Middle frontal gyrus (tissue), 1 donor: ENCODE data around the gene ENTHD1.
"Not testable (repeated sequence)": the region's sequence is repeated elsewhere in the genome, so short reads cannot be mapped to it uniquely, and the experiment has no call there.

Experiments used
- DNase-seq: peaks from one replicate; pipeline ENCODE4 v3.0.0-alpha.2; 2015; ENCODE audit warnings: low spot score; ENCODE audit errors: extremely low spot score

ENTHD1 gene

GRCh38 chr22:39901565-39902146 lies 8.1 kb upstream of the ENTHD1 start:
- no peak for DNase-seq

- DNase-seq: no peak
Observed at GRCh38 chr22:39900306-39901227, 7.0 kb upstream of the ENTHD1 start, which contains the start of gene GRAP2. Gene GRAP2, plus strand, starts transcription at chr22:39901084. Its CDS starts 46,023 bp downstream, at chr22:39947107.

- DNase-seq: no peak
Observed at GRCh38 chr22:39898997-39899396, 5.4 kb upstream of the ENTHD1 start.

GRCh38 chr22:39897841-39898240 lies 4.3 kb upstream of the ENTHD1 start:
- DNase-seq: no peak

GRCh38 chr22:39896313-39896996 lies 2.9 kb upstream of the ENTHD1 start:
- no peak for DNase-seq

GRCh38 chr22:39895682-39896081 lies 2.1 kb upstream of the ENTHD1 start:
- DNase-seq: no peak

GRCh38 chr22:39894554-39895092 lies 1.1 kb upstream of the ENTHD1 start:
- no peak for DNase-seq

- not testable (repeated sequence) for DNase-seq
Observed at GRCh38 chr22:39889924-39890323, 3.6 kb downstream of the ENTHD1 start.

GRCh38 chr22:39883057-39883456 lies 10.5 kb downstream of the ENTHD1 start:
- DNase-seq: no peak

GRCh38 chr22:39880722-39881121 lies 12.8 kb downstream of the ENTHD1 start:
- DNase-seq: no peak

- no peak for DNase-seq
Observed at GRCh38 chr22:39877079-39877845, 16.3 kb downstream of the ENTHD1 start.

GRCh38 chr22:39875176-39875885 lies 18.2 kb downstream of the ENTHD1 start:
- not testable (repeated sequence) for DNase-seq

GRCh38 chr22:39873965-39874364 lies 19.6 kb downstream of the ENTHD1 start:
- DNase-seq: no peak

GRCh38 chr22:39872548-39872947 lies 21.0 kb downstream of the ENTHD1 start:
- no peak for DNase-seq

GRCh38 chr22:39871008-39871798 lies 22.4 kb downstream of the ENTHD1 start:
- no peak for DNase-seq

- DNase-seq: not testable (repeated sequence)
Observed at GRCh38 chr22:39869797-39870196, 23.8 kb downstream of the ENTHD1 start.

GRCh38 chr22:39868741-39869140 lies 24.8 kb downstream of the ENTHD1 start:
- no peak for DNase-seq

- DNase-seq: no peak
Observed at GRCh38 chr22:39859903-39860588, 33.5 kb downstream of the ENTHD1 start.

- no peak for DNase-seq
Observed at GRCh38 chr22:39856588-39856987, 37.0 kb downstream of the ENTHD1 start.
